GM23248 (cell line): ENCODE results near the gene KIAA1614.

Experiments used
- EZH2 ChIP-seq: fragments of 200-600 bp; sonication (generic); IDR thresholded peaks from 2 replicates; pipeline ENCODE4 v1.6.1; 2018; ENCODE audit warnings: antibody characterized with exemption, mild to moderate bottlenecking; ENCODE audit not compliant: insufficient read depth, poor library complexity, severe bottlenecking
- EZH2phosphoT487 ChIP-seq: fragments of 200-600 bp; sonication (generic); IDR thresholded peaks from 2 replicates; pipeline ENCODE4 v1.6.1; 2018; ENCODE audit warnings: antibody characterized with exemption, moderate library complexity, mild to moderate bottlenecking, low read depth; ENCODE audit not compliant: insufficient read depth

DNA sequence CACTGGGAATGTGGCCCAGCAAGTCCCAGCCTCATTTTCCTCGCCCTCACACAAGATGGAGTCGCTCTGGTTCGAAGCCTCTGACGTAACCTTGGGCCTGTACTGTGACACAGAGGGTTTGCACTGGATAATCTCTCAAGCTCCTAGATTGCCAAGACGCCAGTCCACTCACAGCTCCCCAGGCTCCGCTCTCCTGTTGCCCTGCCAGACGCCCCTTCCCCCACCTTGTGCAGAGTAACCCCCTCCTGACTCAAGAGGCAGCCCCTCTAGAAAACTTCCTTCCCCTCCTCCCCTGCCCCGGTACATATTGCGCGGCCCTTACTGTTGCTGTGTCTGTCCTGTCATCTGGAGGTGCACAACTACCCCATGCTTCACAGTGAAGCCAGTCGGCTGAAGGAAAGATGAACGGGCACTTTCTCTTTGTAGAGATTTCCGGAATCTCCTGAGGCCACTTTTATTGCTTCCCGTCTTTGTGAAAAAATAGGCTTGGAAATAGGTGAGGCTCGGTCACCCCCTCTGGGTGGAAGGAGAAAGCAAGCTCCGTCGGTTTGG, 981 bp upstream of the KIAA1614 start:
- TF ChIP-seq EZH2 (no peak), EZH2phosphoT487 (no peak)
